Measurements from ENCODE around the gene LRFN2.

GRCh38 chr6:40359808-40360207, 227.4 kb downstream of the LRFN2 start:
- TF ChIP-seq CTCF (IDR thresholded peaks at IDR 0.05) = no peak
- TF ChIP-seq POLR2AphosphoS5 (IDR thresholded peaks at IDR 0.05; ENCODE audit: low read depth, low read length) = no peak
- TF ChIP-seq SIN3A (IDR thresholded peaks at IDR 0.05; ENCODE audit: borderline replicate concordance, low read depth, low read length) = no peak
